Activated CD4-positive, alpha-beta T cell treated with anti-CD3 and anti-CD28 coated beads, Interleukin-2, Interleukin-6, amounts not matched to agents 100 ng/mL and 50 ng/mL, durations not matched to agents 16 hours and 8 hours (primary cell): ENCODE results near the gene EIF1AX.
A peak's percentile ranks its signal among the peaks of the same experiment; 100 is the strongest.
"Not testable (repeated sequence)": the region's sequence is repeated elsewhere in the genome, so short reads cannot be mapped to it uniquely, and the experiment has no call there.

Source experiments
- DNase-seq: peaks from one replicate; pipeline ENCODE4 v3.0.0-alpha.2; 2020

The EIF1AX gene, protein sequence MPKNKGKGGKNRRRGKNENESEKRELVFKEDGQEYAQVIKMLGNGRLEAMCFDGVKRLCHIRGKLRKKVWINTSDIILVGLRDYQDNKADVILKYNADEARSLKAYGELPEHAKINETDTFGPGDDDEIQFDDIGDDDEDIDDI

DNA sequence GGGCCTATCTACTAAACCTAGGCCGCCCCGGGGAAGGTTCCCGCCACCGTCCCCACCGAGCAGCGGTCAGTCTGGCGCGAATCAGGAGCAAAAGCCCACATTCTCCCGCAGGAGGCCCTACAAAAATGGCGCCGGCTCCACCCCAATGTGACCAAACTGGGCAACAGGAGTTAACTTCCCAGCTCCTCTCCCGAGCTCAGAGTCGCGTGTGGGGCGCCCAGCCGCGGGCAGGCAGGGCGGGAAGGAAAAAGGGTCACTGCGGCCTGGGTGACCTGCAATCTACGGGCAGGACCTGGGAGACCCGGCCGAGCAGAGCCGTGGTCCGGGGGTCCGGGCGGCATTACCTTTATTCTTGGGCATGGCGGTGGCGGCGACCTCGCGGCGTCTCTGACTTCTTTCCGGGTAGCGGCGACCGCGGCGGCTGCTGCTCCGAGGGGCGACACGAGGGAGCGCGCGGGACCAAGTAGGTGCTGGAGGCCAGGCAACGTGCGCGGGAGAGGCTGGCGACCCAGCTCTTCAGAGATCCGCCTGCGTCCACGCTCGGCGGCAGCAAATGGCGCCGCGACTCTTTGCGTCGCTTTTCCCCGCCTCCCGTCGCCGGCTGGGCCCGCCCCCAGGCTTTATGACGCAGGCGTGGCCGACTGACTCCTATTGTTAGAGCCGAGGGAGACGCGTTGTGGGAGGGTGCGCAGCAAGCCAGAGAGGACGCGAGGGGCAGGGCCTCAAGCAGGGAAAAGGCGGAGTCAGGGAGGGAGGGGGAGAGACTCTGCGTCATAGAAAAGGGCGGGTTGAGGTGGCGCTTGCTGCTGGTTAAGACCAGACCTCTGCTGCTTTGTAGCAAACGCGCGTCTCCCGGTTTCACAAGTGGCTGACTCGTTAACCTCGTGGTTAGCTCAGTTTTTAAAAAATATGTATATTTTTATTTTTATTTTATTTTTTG, at the start of gene EIF1AX:
Gene EIF1AX (minus strand): TSS at position 558 of the 940 bp plus-strand sequence. CDS start 198 bp downstream, at position 360.
- DNase-seq = peak; percentile 100

DNA sequence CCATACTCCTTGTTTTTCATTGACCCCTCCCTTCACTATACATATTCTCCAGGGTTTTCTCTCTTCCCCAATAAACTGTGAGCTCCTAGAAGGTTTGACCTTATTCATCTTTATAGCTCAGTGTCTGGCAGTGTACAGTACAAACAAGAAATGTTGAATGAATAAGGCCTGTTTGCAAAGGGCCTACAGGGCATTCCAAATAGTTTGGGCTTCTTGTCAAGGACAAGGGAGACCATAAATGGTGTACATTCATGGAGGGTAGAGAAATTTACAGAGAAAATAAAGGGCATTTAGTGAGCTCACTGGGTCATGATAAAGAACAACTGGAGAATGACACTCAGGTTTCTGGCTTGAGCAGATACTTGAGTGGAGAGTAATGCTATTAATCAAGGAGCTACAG, 47.5 kb upstream of the EIF1AX start:
- no peak for DNase-seq

DNA sequence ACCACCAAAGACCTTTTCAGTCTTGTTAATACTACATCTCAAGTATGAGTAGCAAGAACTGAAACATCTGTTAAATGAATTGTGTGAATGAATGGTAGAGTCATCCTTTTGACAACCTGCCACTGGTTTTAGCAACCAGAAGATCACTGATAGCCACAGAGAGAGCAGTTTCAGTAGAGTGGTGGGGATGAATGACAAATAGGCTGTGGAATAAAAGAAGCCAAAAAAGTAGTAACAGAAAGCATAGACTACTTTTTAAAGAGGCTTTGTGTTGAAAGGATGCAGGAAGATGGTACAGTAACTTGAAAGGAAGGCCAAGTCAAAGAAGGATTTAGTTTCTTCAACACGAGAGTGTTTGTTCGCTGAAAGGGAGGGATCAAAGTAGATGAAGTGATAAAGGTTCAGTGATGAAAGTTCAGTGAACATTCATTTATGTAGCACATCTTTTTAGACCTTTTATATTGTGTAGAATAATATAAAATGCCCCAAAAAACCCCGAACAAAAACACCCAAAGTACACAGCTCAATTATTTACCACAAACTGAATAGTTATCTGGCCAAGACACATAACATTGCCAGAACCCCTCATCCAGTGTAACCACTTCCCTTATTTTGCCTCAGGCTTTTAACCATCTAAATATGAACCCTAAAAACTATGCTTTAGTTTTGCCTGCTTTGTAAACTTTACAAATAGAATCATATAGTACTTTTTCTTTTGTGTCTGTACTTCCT, 40.1 kb upstream of the EIF1AX start:
- DNase-seq = peak; percentile 33

DNA sequence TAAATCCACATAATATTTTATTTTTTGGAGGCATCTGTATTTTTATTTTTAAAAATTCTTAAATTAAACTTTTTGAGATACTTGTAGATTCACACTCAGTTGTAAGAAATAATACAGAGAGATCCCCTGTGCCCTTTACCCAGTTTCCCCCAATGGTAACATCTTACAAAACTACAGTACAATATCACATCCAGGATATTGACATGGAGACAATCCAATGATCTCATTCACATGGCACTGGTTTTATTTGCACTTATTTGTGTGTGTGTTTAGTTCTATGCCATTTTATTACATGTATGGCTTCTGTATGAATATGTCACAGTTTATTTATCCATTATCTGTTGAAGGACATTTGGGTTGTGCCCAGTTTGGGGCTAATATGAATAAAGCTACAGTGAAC, 35.5 kb upstream of the EIF1AX start:
- DNase-seq = no peak

DNA sequence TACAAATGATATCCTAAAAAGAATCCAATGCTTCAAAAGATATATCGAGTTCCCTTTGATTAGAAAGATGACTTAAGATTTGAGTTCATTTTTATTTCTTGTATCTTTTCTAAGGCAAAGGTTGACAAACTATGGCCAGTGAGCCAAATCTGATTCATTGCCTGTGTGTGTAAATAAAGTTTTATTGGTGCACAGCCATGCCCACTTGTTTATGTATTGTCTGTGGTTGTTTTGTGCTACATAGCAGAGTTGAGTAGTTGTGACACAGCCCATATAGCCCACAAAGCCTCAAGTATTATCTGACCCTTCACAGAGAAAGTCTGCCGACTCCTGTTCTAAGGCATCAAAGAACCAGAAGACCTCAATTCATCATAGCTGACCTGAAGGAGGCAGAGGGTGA, 32.2 kb upstream of the EIF1AX start:
- no peak for DNase-seq

DNA sequence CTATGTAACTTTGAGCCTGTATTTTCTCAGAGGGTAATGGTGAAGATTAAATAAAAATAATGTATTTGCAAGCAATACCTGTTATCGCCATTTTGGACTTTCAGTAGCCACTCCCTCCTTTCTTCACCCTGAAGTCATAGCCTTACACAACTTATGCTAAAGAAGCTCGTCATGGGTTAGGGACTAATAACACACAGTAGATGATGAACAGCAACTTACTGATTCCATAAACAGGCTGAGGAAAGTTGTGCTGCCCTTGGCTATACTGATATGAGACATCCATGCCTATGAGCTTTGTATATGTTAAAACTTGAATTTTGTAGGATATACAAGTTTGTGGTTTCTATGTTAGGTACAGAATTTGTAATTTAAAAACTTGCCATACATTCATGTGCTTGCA, 31.7 kb upstream of the EIF1AX start:
- DNase-seq = no peak

DNA sequence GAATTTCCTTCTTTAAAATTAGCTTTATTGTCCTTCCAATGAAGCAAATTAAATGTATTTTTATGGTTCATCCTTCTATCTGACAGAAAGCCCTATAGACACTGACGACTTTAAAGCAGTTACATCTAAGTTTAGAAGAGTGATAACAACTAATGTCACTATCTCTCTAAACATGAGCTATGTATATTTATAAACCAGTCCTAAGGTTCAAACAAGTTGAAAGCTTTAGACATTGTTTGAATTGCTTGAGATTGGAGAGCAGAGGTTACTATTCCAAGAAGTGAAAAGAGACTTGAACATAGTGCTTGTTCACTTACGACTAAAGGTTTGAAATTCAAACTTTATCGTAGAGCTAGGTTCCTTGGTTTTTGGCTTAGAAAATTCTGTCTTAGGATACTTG, 30.2 kb upstream of the EIF1AX start:
- DNase-seq = no peak

DNA sequence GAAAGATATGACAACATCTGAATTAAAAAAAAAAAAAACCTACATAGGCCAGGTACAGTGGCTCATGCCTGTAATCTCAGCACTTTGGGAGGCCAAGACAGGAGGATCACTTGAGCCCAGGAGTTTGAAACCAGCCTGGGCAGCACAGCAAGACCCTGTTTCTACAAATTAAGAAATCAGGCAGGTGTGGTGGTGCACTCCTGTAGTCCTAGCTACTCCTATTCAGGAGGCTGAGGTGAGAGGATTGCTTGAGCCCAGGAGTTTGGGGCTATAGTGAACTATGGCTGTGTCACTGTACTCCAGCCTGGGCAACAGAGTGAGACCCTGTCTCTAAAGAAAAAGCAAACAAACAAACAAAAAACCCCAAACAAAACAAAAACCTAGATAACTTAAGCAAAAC, 20.9 kb upstream of the EIF1AX start:
- not testable (repeated sequence) for DNase-seq

DNA sequence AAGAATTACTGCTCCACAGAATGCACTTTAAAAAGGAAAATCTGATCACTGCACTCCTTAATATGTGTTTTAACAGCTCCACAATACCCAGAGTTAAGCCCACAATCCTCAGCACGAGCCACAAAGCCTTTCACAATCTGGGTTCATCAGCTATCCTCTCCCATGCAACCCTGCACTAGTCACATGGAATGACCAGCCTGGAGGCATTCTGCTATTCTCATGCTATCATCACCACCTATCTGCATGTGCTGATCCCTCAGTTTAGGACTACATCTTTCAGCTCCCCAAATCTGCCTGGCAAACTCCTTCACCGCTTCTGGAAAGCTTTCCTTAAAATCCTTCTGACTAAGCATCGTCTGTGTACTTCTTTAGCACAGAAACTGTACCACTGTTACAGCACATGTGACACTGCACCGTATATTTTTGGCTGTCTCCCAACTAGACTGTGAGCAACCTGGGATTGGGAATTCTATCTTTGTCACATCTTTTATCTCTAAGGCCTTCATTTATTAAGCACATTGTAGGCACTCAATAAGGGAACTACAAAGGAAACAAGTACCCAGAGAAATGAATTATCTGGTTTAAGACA, 18.3 kb upstream of the EIF1AX start:
- no peak for DNase-seq

DNA sequence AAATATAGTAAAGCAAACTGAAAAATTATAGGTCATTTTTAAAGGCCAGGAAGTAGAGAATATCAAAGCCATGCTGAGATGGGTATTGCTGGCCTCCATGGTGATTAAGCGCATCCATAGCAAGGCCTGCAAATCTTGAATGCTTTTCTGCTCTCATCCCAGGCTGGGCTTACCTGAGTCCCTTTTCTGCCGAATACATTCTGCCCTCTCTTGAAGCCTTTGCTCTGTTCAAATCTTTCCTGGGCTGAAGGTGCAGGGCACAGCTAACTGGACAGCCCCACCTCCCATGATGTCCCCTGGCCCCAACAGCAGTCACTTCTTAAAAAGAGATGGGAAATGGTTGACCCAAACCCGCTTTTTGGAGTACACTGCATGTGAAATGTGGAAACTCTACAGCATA, 10.1 kb upstream of the EIF1AX start:
- DNase-seq = no peak

DNA sequence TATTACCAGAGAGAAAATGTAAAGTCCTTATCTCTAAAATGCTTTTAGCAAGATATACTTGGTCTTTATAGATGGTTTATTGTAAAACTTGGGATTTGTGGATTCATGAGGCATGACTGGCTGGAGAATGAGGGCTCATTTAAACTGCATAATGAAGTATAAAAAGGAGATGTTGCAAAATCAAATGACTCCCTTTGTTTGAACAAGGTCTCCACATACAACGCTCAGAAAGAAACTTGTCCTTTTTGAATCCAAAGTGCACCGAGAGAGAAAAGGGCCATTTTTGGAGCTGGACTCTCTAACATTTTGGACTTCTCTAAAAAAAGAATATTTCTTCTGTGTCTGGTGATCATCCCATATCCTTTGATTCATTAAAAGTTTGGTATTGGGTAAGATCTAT, 7.7 kb upstream of the EIF1AX start:
- DNase-seq = no peak

DNA sequence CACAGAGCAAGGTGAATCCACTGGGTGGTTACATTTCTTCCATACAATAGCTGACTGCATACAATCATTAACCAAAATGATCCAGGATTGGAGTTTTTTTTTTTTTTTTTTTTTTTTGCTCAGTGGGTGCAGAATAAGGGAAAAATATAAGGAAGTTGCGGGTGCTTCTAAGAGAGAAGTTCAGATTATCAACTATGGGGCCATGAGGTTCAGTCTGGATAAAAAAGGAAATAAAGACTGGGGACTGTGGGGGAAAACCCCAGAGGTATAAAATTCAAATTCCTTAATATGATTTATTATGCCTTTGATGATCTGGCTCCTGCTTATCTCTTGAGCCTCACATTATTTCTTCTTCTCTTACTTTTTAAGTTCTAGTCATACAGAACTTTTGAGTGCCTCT, 5.9 kb upstream of the EIF1AX start:
- no peak for DNase-seq

DNA sequence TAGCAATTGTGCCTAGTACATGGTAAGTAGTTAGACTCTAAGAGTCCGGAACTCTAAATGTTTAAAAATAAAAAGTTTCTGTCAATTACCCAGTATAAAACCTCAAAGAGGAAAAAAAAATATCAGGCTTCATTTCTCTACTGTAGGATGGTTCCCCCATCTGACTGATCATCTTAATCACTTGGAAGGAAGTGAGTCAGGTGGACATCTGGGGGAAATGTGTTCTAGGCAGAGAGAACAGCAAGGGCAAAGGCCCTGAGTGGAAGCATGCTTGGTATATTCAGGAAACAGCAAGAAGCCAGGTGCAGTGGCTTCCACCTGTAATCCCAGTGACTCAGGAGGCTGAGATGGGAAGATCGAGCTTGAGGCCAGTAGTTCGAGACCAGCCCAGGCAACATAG, 2.9 kb upstream of the EIF1AX start:
- peak; percentile 24 for DNase-seq

DNA sequence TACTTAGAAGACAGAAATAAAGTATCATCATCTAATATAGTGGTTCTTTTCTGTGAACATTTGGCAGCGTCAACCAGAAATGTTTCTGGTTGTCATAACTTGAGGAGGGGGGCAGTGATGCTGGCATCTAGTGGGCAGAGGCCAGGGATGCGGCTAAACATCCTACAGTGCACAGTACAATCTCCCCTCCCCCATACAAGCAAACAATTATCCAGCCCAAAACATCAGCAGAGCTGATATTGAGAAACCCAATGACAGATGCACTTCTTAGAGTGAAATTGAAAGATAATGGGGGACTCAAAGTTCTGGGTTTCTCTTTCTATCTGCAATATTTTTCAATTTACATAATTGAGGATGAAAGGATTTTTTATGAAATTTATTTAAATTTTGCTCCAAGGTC, 1.9 kb upstream of the EIF1AX start:
- no peak for DNase-seq

DNA sequence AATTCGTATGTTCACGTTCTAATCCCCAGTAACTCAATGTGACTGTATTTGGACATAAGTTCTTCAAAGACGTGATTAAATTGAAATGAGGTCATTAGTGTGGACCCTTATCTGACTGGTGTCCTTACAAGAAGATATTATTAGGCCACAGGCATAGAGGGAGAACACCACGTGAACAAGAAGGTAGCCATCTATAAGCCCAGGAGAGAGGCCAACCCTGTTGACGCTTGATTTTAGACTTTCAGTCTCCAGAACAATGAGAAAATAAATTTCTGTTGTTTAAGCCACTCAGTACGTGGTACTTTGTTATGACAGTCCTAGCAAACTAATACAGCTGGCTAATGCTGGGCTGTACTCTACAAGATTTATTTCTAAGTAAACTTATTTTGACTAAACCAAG, 1.5 kb upstream of the EIF1AX start:
- DNase-seq = no peak

DNA sequence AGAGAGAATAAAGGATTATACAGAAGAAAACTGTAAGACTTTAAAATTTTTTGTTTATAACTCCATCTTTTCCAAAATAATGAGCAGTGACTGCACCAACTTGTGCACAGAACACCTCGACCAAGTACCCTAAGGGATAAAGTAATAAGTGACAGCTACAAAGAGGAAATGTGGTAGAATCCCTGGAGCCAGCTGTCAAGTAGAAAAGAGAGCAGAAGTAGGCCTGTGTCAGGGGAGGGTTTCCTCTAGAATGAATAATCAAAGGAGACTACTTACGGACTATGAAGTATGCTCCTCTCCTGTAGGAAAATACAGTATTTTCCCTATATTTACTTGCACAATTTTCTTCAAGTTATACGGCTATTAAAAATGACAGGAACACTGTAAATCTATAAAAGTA, 1.2 kb downstream of the EIF1AX start:
- DNase-seq = peak; percentile 15

DNA sequence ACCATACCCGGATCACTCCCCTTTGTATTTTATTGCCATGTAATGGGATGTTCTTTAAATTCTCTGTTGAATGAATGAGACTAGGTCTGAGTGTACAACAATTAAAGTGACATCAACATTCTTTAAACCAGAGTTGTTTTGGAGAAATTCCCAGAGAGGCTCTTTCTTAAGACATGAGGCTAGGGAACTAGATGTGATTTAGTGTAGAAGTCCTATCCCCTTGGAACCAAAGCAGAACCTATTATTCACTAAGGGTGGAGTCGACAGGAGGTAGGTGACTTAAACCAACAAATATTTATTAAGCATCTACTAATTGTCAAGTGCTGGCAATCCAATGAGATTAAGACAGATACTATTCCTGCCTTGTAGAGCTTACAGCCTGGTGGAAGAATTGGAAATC, 1.7 kb downstream of the EIF1AX start:
- DNase-seq = no peak

DNA sequence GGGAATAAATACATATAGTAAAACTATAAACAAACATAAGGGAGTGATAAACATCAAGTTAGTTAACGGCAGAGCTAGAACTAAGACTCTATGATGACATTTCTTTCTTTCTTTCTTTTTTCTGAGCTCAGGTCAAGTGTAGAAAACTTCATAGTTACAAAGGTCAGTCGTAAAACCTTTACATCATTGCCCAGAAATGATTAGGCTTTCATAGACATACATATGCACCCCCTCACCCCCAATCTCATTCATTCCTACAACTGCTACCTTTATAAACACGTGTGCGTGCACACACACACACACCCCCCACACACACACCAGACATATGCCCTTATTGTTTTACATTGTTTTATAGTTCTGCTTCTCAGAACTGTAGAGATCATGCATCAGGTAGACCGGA, 5.7 kb downstream of the EIF1AX start:
- DNase-seq = no peak

DNA sequence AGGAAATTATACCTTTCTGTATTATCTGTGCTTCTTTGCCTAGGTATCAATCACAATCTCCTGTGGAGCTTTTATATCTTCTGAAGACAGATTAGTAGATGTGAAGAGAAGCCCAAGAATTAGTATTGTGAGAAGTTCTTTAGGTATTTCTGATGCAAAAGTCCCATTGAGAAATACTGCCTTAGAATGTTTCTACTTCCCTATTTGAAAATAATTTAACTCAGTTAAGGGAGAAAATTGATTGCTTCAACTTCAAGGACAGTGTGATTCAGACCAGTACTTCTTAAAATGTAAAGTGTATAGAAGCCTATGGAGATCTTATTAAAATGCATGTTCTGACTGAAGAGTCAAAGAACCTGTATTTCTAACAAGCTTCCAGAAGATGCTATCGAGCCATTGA, 9.0 kb downstream of the EIF1AX start:
- no peak for DNase-seq

DNA sequence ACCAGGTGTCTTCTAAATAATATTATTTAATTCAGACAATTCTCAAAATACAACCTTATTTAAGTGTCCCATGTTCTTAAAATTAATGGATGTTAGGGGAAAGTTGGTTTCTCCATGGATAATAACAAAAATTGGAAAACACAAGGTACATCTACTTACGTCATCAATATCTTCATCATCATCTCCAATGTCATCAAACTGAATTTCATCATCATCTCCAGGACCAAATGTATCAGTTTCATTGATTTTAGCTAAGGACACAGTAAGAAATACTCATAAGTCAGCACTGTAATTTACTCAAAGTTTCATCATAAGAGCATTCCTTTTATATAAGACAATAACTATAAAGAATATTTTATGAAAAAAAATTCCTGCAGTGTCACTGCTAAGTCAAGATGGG, 11.3 kb downstream of the EIF1AX start:
- no peak for DNase-seq

DNA sequence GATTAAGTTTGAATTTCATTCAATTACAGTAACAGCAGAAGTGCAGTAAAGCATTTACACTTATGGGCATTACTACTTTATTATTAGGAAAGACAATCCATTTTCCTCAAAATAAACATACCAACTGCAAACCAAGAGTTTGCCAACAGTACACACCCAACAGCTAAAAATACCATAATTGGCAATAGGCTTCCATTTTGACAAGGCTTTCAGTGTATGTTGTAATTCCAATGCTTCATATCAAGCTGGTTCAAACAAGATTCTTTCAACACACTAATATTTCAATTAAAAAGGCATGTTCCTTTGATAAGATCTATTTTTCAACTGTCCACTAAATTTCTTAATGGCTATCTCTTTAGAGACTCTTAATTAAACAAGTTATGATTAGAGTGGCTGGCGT, 12.1 kb downstream of the EIF1AX start:
- DNase-seq = no peak

DNA sequence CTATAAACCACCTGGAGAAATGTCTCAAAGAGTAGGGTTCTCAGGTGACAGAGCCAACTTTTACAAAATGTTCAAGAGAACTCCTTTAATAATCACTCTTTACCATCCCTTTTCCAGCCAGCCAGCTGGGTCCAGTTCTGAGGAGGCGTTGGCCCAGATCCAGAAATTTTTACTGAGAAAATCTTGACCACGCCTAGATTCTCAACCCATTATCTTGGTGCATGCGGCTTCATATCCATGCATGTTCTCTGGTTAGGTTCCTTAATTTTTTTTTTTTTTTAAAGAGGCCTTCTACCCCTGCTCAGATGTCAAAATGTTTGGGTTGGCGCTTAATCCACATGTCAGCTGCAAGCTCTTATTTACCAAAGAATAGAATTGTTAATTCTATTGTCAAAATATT, 13.0 kb downstream of the EIF1AX start:
- no peak for DNase-seq

DNA sequence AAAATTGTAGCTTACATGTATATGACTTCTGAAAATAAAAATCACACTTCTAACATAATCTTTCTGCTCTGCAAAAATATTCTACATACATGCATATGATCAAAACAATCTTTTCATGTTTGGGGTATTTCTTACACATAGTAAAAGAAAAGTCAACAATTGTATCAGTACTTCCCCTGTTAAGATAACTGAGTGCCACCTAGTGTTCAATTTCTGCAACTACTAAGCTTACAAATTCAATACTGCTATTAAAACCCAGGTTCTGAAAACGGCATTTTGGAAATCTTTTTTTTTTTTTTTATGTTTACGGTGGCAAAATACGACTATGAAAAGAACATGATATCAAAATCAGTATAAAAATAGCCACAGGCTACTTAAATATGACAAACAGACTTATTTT, 14.2 kb downstream of the EIF1AX start:
- not testable (repeated sequence) for DNase-seq

DNA sequence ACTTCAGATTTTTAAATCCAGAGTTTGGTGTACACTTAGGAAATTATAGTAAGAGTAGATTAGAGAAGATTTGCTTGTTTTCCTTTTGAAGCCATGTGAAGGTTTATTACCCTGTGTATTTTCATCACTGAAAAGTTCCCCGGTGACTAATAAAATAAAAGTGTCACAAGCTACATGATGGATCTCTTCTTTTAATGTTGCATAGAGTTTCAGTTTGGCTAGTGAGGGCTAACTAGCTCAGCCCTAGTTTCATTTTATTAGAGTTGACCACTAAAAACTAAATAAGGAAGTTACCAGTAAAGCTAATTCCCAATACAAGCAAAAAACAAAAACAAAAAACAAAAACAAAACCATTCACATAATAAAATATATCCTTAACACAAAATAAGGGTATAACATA, 14.8 kb downstream of the EIF1AX start:
- not testable (repeated sequence) for DNase-seq
